Neural progenitor cell (in vitro differentiated cells): Measurements from ENCODE around the gene TPTE2.

Source experiments
- CTCF ChIP-seq: fragments of 200-600 bp; sonication (generic); IDR thresholded peaks from 2 replicates; pipeline ENCODE4 v1.5.1; 2017; ENCODE audit warnings: antibody characterized with exemption, mild to moderate bottlenecking
- EZH2 ChIP-seq: fragments of 200-600 bp; sonication (generic); IDR thresholded peaks from 2 replicates; pipeline ENCODE4 v1.6.1; 2017; ENCODE audit warnings: antibody characterized with exemption, mild to moderate bottlenecking, moderate library complexity
- EZH2phosphoT487 ChIP-seq: fragments of 200-600 bp; sonication (generic); IDR thresholded peaks from 2 replicates; pipeline ENCODE4 v1.6.1; 2017; ENCODE audit warnings: antibody characterized with exemption

GRCh38 chr13:19572280-19572679 lies 10.9 kb upstream of the TPTE2 start:
- TF ChIP-seq EZH2 (no peak), CTCF (no peak), EZH2phosphoT487 (no peak)
